ENCODE data around the gene TMEM231. TPM values are rescaled to one million over a fixed set of nuclear protein-coding genes. Genes with fewer than 3 reads are reported as not detected.
"Not testable (repeated sequence)": the region's sequence is repeated elsewhere in the genome, so short reads cannot be mapped to it uniquely, and the experiment has no call there.

TMEM231 gene
- polyA plus RNA-seq, 4 donors = 1.4 to 6.2 (median 3.8) TPM

DNA sequence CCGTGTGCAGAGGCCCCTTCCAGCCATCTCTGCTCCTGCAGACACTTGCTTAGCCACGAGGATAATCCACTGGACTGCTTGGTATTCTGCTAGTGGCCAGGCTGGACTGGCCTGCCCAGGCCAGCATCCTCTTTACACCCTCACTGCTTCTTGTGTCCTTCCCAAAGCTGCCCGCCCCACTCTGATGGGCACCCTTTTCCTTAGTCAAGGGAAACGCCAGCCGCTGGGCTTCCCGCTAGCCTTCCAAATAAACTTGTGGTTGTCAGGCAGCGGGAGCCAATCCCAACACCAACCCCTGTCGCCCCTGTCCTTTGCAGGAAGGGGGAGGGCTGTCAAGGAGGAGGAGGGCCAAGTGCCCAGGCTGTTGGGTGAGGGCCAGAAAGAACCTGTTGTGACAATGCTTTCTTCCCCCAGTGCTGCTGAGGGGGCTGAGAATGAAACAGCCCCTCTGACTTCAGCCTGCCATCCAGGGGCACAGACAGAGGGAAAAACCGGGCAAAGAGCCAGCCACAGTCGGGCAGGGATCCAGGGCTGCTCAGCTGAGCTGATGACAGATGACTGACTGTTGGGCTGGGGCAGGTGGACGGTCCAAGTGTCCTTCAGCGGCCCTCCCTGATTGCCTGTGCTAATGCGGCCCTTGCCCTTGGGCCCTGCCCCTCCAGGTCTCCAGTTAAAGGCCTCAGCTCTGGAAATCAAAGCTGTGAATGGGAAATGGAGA lies 57.3 kb downstream of the TMEM231 start:
- peaks cover 0 to 12% (median 2%) of the 10 kb centered on the region in 3 donors for H3K27me3 ChIP-seq (ENCODE audit: control insufficient read depth in 3 of 3, insufficient read depth in 3 of 3, low read length in 3 of 3)
- not testable (repeated sequence) for H3K4me1 ChIP-seq (ENCODE audit: control insufficient read depth in 3 of 3, insufficient read depth in 2 of 3, low read depth in 1 of 3, low read length in 2 of 3); H3K27ac ChIP-seq (ENCODE audit: low read depth in 1 of 3, low read length in 2 of 3); H3K36me3 ChIP-seq (ENCODE audit: control insufficient read depth in 3 of 3, insufficient read depth in 2 of 3, low read depth in 1 of 3, low read length in 3 of 3); H3K9me3 ChIP-seq (ENCODE audit: control insufficient read depth in 2 of 2, insufficient read depth in 1 of 2, low read depth in 1 of 2, low read length in 1 of 2); H3K4me3 ChIP-seq (ENCODE audit: low read depth in 1 of 3, low read length in 3 of 3); FAIRE-seq
- 9 to 34% (median 31%) methylated on average over 9 to 11 of the region's 13 CpGs for WGBS, 3 donors
- peak in 1 of 2 donors; percentile 33 for DNase-seq

DNA sequence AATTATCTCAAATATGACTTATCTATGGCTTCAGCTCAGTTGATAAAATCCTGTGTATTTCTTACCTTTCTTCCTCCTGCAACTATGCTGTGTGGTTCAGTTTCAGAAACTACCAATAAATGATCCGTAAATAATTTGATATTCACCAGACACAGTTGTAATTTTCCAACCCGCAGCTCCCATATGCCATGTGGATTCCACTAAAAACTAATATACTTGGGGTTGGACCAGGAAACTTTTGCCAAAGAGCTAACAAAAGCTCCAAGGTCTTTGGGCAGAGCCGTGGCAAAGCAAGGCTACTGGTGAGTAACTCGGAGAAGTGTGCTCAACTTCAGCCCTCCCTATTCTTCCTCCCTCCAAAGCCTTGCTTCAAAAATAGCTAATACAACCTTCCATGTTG lies 58.5 kb downstream of the TMEM231 start:
- DNase-seq (no peak), FAIRE-seq (no peak)
- Histone ChIP-seq H3K9me3 (ENCODE audit: control insufficient read depth in 2 of 2, insufficient read depth in 1 of 2, low read depth in 1 of 2, low read length in 1 of 2) (no peaks in the 10 kb centered on the region), H3K27ac (ENCODE audit: low read depth in 1 of 3, low read length in 2 of 3) (no peak overlapping the region), H3K4me3 (ENCODE audit: low read depth in 1 of 3, low read length in 3 of 3) (no peak overlapping the region), H3K36me3 (ENCODE audit: control insufficient read depth in 3 of 3, insufficient read depth in 2 of 3, low read depth in 1 of 3, low read length in 3 of 3) (peaks cover 0 to 5% (median 0%) of the 10 kb centered on the region in 3 donors), H3K4me1 (ENCODE audit: control insufficient read depth in 3 of 3, insufficient read depth in 2 of 3, low read depth in 1 of 3, low read length in 2 of 3) (peaks cover 0 to 8% (median 0%) of the 10 kb centered on the region in 3 donors), H3K27me3 (ENCODE audit: control insufficient read depth in 3 of 3, insufficient read depth in 3 of 3, low read length in 3 of 3) (peaks cover 0 to 12% (median 2%) of the 10 kb centered on the region in 3 donors)
- WGBS, 3 donors = 59 to 70% (median 61%) methylated on average over 4 of the region's 4 CpGs

- Histone ChIP-seq H3K27me3 (ENCODE audit: control insufficient read depth in 3 of 3, insufficient read depth in 3 of 3, low read length in 3 of 3) (peaks cover 0 to 12% (median 2%) of the 10 kb centered on the region in 3 donors), H3K27ac (ENCODE audit: low read depth in 1 of 3, low read length in 2 of 3) (no peak within 1 kb of the TSS), H3K9me3 (ENCODE audit: control insufficient read depth in 2 of 2, insufficient read depth in 1 of 2, low read depth in 1 of 2, low read length in 1 of 2) (no peaks in the 10 kb centered on the region), H3K36me3 (ENCODE audit: control insufficient read depth in 3 of 3, insufficient read depth in 2 of 3, low read depth in 1 of 3, low read length in 3 of 3) (peaks cover 0 to 2% (median 0%) of the 10 kb centered on the region in 3 donors), H3K4me3 (ENCODE audit: low read depth in 1 of 3, low read length in 3 of 3) (peak within 1 kb of the TSS in 2 of 3 donors; percentile 36 to 42), H3K4me1 (ENCODE audit: control insufficient read depth in 3 of 3, insufficient read depth in 2 of 3, low read depth in 1 of 3, low read length in 2 of 3) (peaks cover 0 to 8% (median 0%) of the 10 kb centered on the region in 3 donors)
- FAIRE-seq = no peak
- DNase-seq = peak; percentile 27 to 53
- 2 to 5% (median 4%) methylated on average over 26 to 43 of the region's 43 CpGs for WGBS, 3 donors
Observed at GRCh38 chr16:75495076-75495674, 60.9 kb downstream of the TMEM231 start, which contains the start of gene CHST6. Gene CHST6 (minus strand): TSS chr16:75495441. CDS start chr16:75479828, 15,613 bp downstream.

DNA sequence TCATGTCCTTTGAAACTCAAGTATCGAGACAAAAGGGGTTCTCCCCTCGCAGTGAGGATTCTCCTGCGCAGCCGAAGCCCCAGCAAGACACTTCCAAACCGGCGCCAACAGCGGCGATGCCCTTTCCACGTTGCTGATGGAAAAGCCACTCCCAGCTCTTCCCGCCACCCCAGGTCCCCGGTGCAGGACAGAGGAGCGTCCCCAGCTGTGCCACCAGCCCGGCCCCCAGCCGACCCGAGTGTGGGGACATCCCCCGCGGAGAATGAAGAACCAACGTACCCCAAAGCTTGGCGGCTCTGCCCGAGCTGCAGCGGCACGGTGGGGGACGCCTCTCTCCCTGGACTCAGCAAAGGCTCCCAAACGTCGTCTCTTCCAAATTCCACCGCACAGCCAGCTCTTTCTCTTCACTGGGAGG lies 61.4 kb downstream of the TMEM231 start:
- H3K27ac ChIP-seq (ENCODE audit: low read depth in 1 of 3, low read length in 2 of 3) = no peak overlapping the region
- DNase-seq (peak in 1 of 2 donors; percentile 17), FAIRE-seq (no peak)
- H3K27me3 ChIP-seq (ENCODE audit: control insufficient read depth in 3 of 3, insufficient read depth in 3 of 3, low read length in 3 of 3) = peaks cover 0 to 12% (median 2%) of the 10 kb centered on the region in 3 donors
- H3K36me3 ChIP-seq (ENCODE audit: control insufficient read depth in 3 of 3, insufficient read depth in 2 of 3, low read depth in 1 of 3, low read length in 3 of 3) = no peaks in the 10 kb centered on the region
- WGBS, 3 donors = 3 to 12% (median 7%) methylated on average over 26 of the region's 26 CpGs
- peak overlapping the region in 2 of 3 donors; percentile 36 to 42 for H3K4me3 ChIP-seq (ENCODE audit: low read depth in 1 of 3, low read length in 3 of 3)
- H3K9me3 ChIP-seq (ENCODE audit: control insufficient read depth in 2 of 2, insufficient read depth in 1 of 2, low read depth in 1 of 2, low read length in 1 of 2) = no peaks in the 10 kb centered on the region
- H3K4me1 ChIP-seq (ENCODE audit: control insufficient read depth in 3 of 3, insufficient read depth in 2 of 3, low read depth in 1 of 3, low read length in 2 of 3) = peaks cover 0 to 8% (median 0%) of the 10 kb centered on the region in 3 donors

- Histone ChIP-seq H3K27me3 (ENCODE audit: control insufficient read depth in 3 of 3, insufficient read depth in 3 of 3, low read length in 3 of 3) (peaks cover 0 to 12% (median 2%) of the 10 kb centered on the region in 3 donors), H3K4me1 (ENCODE audit: control insufficient read depth in 3 of 3, insufficient read depth in 2 of 3, low read depth in 1 of 3, low read length in 2 of 3) (peaks cover 0 to 8% (median 0%) of the 10 kb centered on the region in 3 donors), H3K36me3 (ENCODE audit: control insufficient read depth in 3 of 3, insufficient read depth in 2 of 3, low read depth in 1 of 3, low read length in 3 of 3) (no peaks in the 10 kb centered on the region), H3K4me3 (ENCODE audit: low read depth in 1 of 3, low read length in 3 of 3) (no peak overlapping the region), H3K27ac (ENCODE audit: low read depth in 1 of 3, low read length in 2 of 3) (no peak overlapping the region), H3K9me3 (ENCODE audit: control insufficient read depth in 2 of 2, insufficient read depth in 1 of 2, low read depth in 1 of 2, low read length in 1 of 2) (no peaks in the 10 kb centered on the region)
- DNase-seq (no peak), FAIRE-seq (no peak)
- WGBS, 3 donors = 71 to 72% (median 72%) methylated on average over 5 of the region's 5 CpGs
Observed at GRCh38 chr16:75494184-75494583, 61.9 kb downstream of the TMEM231 start.

DNA sequence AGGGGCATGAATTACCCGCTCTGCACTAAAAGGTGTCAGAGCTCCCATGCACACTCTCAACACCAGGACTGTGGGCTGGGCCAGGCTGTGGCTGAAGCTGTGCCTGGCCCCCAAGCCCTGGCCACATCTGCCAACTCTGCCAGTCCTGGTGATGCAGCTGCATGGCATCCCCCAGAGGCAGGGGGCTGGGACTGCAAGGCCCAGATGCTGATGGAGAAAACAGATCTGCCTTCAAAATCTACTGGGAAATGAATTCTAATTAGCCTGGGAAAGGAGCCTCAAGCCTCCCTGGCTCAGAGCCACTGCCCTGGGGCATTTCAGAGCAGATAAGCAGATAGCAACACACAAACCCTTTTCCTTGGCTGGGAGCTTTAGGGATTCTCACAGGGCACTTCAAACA lies 64.2 kb downstream of the TMEM231 start:
- H3K9me3 ChIP-seq (ENCODE audit: control insufficient read depth in 2 of 2, insufficient read depth in 1 of 2, low read depth in 1 of 2, low read length in 1 of 2) = no peaks in the 10 kb centered on the region

GRCh38 chr16:75488322-75488721 lies 67.7 kb downstream of the TMEM231 start:
- no peak for FAIRE-seq
- 90 to 94% (median 93%) methylated on average over 2 of the region's 2 CpGs for WGBS, 3 donors

More for the DNA sequence above, 64.2 kb downstream of the TMEM231 start:
- Histone ChIP-seq H3K4me3 (ENCODE audit: low read depth in 1 of 3, low read length in 3 of 3) (no peak overlapping the region), H3K27me3 (ENCODE audit: control insufficient read depth in 3 of 3, insufficient read depth in 3 of 3, low read length in 3 of 3) (peaks cover 0 to 12% (median 2%) of the 10 kb centered on the region in 3 donors), H3K4me1 (ENCODE audit: control insufficient read depth in 3 of 3, insufficient read depth in 2 of 3, low read depth in 1 of 3, low read length in 2 of 3) (peaks cover 0 to 13% (median 2%) of the 10 kb centered on the region in 3 donors), H3K27ac (ENCODE audit: low read depth in 1 of 3, low read length in 2 of 3) (no peak overlapping the region), H3K36me3 (ENCODE audit: control insufficient read depth in 3 of 3, insufficient read depth in 2 of 3, low read depth in 1 of 3, low read length in 3 of 3) (no peaks in the 10 kb centered on the region)
- DNase-seq (peak in 1 of 2 donors; percentile 21), FAIRE-seq (no peak)
- 36 to 79% (median 45%) methylated on average over 1 of the region's 1 CpG for WGBS, 3 donors

More at GRCh38 chr16:75488322-75488721, 67.7 kb downstream of the TMEM231 start:
- H3K36me3 ChIP-seq (ENCODE audit: control insufficient read depth in 3 of 3, insufficient read depth in 2 of 3, low read depth in 1 of 3, low read length in 3 of 3) = no peaks in the 10 kb centered on the region
- H3K9me3 ChIP-seq (ENCODE audit: control insufficient read depth in 2 of 2, insufficient read depth in 1 of 2, low read depth in 1 of 2, low read length in 1 of 2) = no peaks in the 10 kb centered on the region
- peaks cover 0 to 16% (median 7%) of the 10 kb centered on the region in 3 donors for H3K4me1 ChIP-seq (ENCODE audit: control insufficient read depth in 3 of 3, insufficient read depth in 2 of 3, low read depth in 1 of 3, low read length in 2 of 3)
- peak overlapping the region in 1 of 3 donors; percentile 3 for H3K4me3 ChIP-seq (ENCODE audit: low read depth in 1 of 3, low read length in 3 of 3)
- no peaks in the 10 kb centered on the region for H3K27me3 ChIP-seq (ENCODE audit: control insufficient read depth in 3 of 3, insufficient read depth in 3 of 3, low read length in 3 of 3)
- DNase-seq = no peak
- H3K27ac ChIP-seq (ENCODE audit: low read depth in 1 of 3, low read length in 2 of 3) = no peak overlapping the region

Data from small intestine (tissue), 7 donors.